SU-DHL-6 (cell line): ENCODE results near the gene ERRFI1.

Experiments used
- H2AFZ ChIP-seq: fragments of 200-600 bp; sonication (generic); 2 replicates; pipeline ENCODE4 v1.6.1; 2014; ENCODE audit warnings: low read depth, mild to moderate bottlenecking, moderate library complexity, mixed read lengths, antibody characterized with exemption, low read length; ENCODE audit not compliant: severe bottlenecking
- H3F3A ChIP-seq: fragments of 200-600 bp; shearing (Covaris generic); 2 replicates; pipeline ENCODE4 v1.6.0; 2016; ENCODE audit warnings: antibody characterized with exemption, mild to moderate bottlenecking; ENCODE audit not compliant: insufficient read depth
- H3K27ac ChIP-seq: fragments of 200-600 bp; sonication (generic); 2 replicates; pipeline ENCODE4 v1.5.1; 2016; ENCODE audit warnings: low read depth, mild to moderate bottlenecking, low read length, moderate library complexity, mixed read lengths
- H3K27me3 ChIP-seq: fragments of 200-600 bp; sonication (generic), shearing (Covaris generic); 2 replicates; pipeline ENCODE4 v1.6.0; 2014; ENCODE audit warnings: mild to moderate bottlenecking, low read length
- H3K36me3 ChIP-seq: fragments of 200-600 bp; sonication (generic); 2 replicates; pipeline ENCODE4 v1.6.1; 2014; ENCODE audit warnings: mild to moderate bottlenecking, low read length, mixed read lengths
- H3K4me2 ChIP-seq: fragments of 300-600, 200-600 bp; shearing (Covaris generic), sonication (generic); 2 replicates; pipeline ENCODE4 v1.6.0; 2014; ENCODE audit warnings: low read length, low read depth, mild to moderate bottlenecking; ENCODE audit not compliant: poor library complexity, severe bottlenecking
- H3K4me3 ChIP-seq: fragments of 200-600 bp; sonication (generic); 2 replicates; pipeline ENCODE4 v1.5.1; 2014; ENCODE audit warnings: antibody characterized with exemption, low read length, mild to moderate bottlenecking, mixed read lengths; ENCODE audit not compliant: insufficient read depth, poor library complexity, severe bottlenecking
- H3K79me2 ChIP-seq: fragments of 200-600 bp; sonication (generic); 2 replicates; pipeline ENCODE4 v1.6.1; 2014; ENCODE audit warnings: mild to moderate bottlenecking, low read length, moderate library complexity; ENCODE audit not compliant: insufficient read depth
- H3K9ac ChIP-seq: fragments of 200-600 bp; sonication (generic); 2 replicates; pipeline ENCODE4 v1.7.0; 2014; ENCODE audit warnings: mild to moderate bottlenecking, low read length
- H3K9me2 ChIP-seq: fragments of 200-600 bp; sonication (generic); replicated peaks from 2 replicates; pipeline ENCODE4 v1.6.1; 2014; ENCODE audit warnings: low read length; ENCODE audit not compliant: insufficient read depth
- H3K9me3 ChIP-seq: fragments of 200-600 bp; sonication (generic); 2 replicates; pipeline ENCODE4 v1.6.1; 2014; ENCODE audit warnings: low read length, mixed read lengths; ENCODE audit not compliant: insufficient read depth
- H4K20me1 ChIP-seq: fragments of 200-600 bp; sonication (generic); 2 replicates; pipeline ENCODE4 v1.6.1; 2014; ENCODE audit warnings: low read depth, mild to moderate bottlenecking, antibody characterized with exemption, low read length, moderate library complexity, mixed read lengths
- CTCF ChIP-seq: fragments of 200-600 bp; sonication (generic); IDR thresholded peaks from one replicate; pipeline ENCODE4 v1.5.1; 2017; ENCODE audit warnings: antibody characterized with exemption, mild to moderate bottlenecking, low read length, moderate library complexity; ENCODE audit not compliant: insufficient read depth, poor library complexity, severe bottlenecking
- EZH2phosphoT487 ChIP-seq: fragments of 200-600 bp; sonication (generic), shearing (Covaris generic); conservative IDR thresholded peaks from 2 replicates; pipeline ENCODE4 v1.6.1; 2018; ENCODE audit warnings: mild to moderate bottlenecking, antibody characterized with exemption, low read length, moderate library complexity, mixed read lengths

The ERRFI1 gene

DNA sequence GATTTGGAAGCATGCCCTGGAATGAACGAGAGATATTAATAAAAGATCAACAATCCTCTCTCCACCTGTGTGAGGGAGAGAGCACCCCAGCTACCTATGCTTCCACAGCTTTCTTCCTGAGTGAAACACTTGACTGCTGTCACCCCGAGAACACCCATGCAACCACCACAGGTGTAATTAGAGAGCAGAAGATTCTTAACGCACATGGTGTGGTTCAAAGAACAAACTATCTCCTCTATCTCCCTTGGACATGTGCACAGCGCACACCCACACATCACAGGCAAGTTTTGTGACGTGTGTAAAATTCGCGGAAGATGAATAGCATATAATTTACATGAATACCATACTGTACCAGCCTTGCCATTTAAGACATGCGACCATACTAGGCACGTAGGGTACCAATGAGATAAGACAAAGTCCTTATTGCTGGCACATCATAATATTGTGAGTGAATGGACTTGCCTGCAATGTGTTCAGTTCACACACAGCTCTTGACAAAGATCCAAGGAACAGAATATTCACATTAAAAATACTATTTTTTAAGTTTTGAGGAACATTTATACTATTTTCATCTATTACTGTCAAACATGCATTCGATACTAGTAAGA lies 11.6 kb downstream of the ERRFI1 start:
- H3K4me2 ChIP-seq = no peak overlapping the region
- H3K27me3 ChIP-seq = no peaks in the 10 kb centered on the region
- no peak overlapping the region for H3K27ac ChIP-seq
- no peak overlapping the region for H3K4me3 ChIP-seq
- no peaks in the 10 kb centered on the region for H3K9me2 ChIP-seq
- H3F3A ChIP-seq = no peaks in the 10 kb centered on the region
- no peak overlapping the region for H3K9ac ChIP-seq
- H2AFZ ChIP-seq = no peak overlapping the region
- TF ChIP-seq CTCF (no peak), EZH2phosphoT487 (no peak)
- no peaks in the 10 kb centered on the region for H3K9me3 ChIP-seq
- H4K20me1 ChIP-seq = no peaks in the 10 kb centered on the region
- no peaks in the 10 kb centered on the region for H3K79me2 ChIP-seq
- no peaks in the 10 kb centered on the region for H3K36me3 ChIP-seq

GRCh38 chr1:8013800-8014199 lies 12.3 kb downstream of the ERRFI1 start:
- Histone ChIP-seq H3K4me3 (no peak overlapping the region), H3K36me3 (no peaks in the 10 kb centered on the region), H3K9me2 (no peaks in the 10 kb centered on the region), H3K27ac (no peak overlapping the region), H3F3A (no peaks in the 10 kb centered on the region), H4K20me1 (no peaks in the 10 kb centered on the region), H3K79me2 (no peaks in the 10 kb centered on the region), H3K9me3 (no peaks in the 10 kb centered on the region), H3K4me2 (no peak overlapping the region), H2AFZ (no peak overlapping the region), H3K27me3 (no peaks in the 10 kb centered on the region), H3K9ac (no peak overlapping the region)
- TF ChIP-seq EZH2phosphoT487 (no peak), CTCF (no peak)

- TF ChIP-seq EZH2phosphoT487 = no peak
- no peak for TF ChIP-seq CTCF
- Histone ChIP-seq H3K27ac (no peak overlapping the region), H3K27me3 (no peaks in the 10 kb centered on the region), H2AFZ (no peak overlapping the region), H4K20me1 (no peaks in the 10 kb centered on the region), H3F3A (no peaks in the 10 kb centered on the region), H3K9ac (no peak overlapping the region), H3K9me2 (no peaks in the 10 kb centered on the region), H3K9me3 (no peaks in the 10 kb centered on the region), H3K36me3 (no peaks in the 10 kb centered on the region), H3K79me2 (no peaks in the 10 kb centered on the region), H3K4me2 (no peak overlapping the region), H3K4me3 (no peak overlapping the region)
Observed at GRCh38 chr1:8013399-8013798, 12.7 kb downstream of the ERRFI1 start.
